GM12878 (cell line): ENCODE measurements around the gene LRRIQ4. TPM values are rescaled to one million over a fixed set of nuclear protein-coding genes. Genes with fewer than 3 reads are reported as not detected.

Experiments
- BACH1 ChIP-seq: fragments of 450-650 bp; IDR thresholded peaks from 2 replicates; pipeline ENCODE4 v1.6.1; 2017; ENCODE audit warnings: mild to moderate bottlenecking, borderline replicate concordance
- EGR1 ChIP-seq, 2 experiments: IDR thresholded peaks; 1 replicate in 1 of 2; 2 replicates in 1 of 2; pipeline ENCODE4 v1.6.1; 2011 to 2012; ENCODE audit warnings: low read depth in 2 of 2, low read length in 2 of 2, borderline replicate concordance in 1 of 2, mild to moderate bottlenecking in 1 of 2, moderate library complexity in 1 of 2
- ESRRA ChIP-seq: IDR thresholded peaks from 2 replicates; pipeline ENCODE4 v1.6.1; 2012; ENCODE audit warnings: mild to moderate bottlenecking, low read length, improper control_type of control experiment
- GABPA ChIP-seq: IDR thresholded peaks from 2 replicates; pipeline ENCODE4 v1.6.1; 2014; ENCODE audit warnings: antibody characterized with exemption, low read depth, mild to moderate bottlenecking, inconsistent platforms
- HDAC6 ChIP-seq: fragments of 200-600 bp; sonication (generic); IDR thresholded peaks from one replicate; pipeline ENCODE4 v1.8.0; 2017; ENCODE audit warnings: antibody characterized with exemption; ENCODE audit not compliant: unreplicated experiment
- IKZF1 ChIP-seq: fragments of 450-650 bp; conservative IDR thresholded peaks from 2 replicates; pipeline ENCODE4 v1.6.1; 2017; ENCODE audit warnings: antibody characterized with exemption, mild to moderate bottlenecking
- JUND ChIP-seq: IDR thresholded peaks from 2 replicates; pipeline ENCODE4 v1.6.1; 2012; ENCODE audit warnings: low read depth, mild to moderate bottlenecking, low read length, improper control_type of control experiment, moderate library complexity
- NFXL1 ChIP-seq: fragments of 450-650 bp; IDR thresholded peaks from 2 replicates; pipeline ENCODE4 v1.6.1; 2017; ENCODE audit warnings: antibody characterized with exemption, mild to moderate bottlenecking, borderline replicate concordance
- NKRF ChIP-seq: fragments of 450-650 bp; conservative IDR thresholded peaks from 2 replicates; pipeline ENCODE4 v1.6.1; 2017; ENCODE audit warnings: mild to moderate bottlenecking, moderate library complexity
- RBBP5 ChIP-seq: fragments of 200-600 bp; sonication (generic); conservative IDR thresholded peaks from 2 replicates; pipeline ENCODE4 v1.6.1; 2016
- SIX5 ChIP-seq: IDR thresholded peaks from 2 replicates; pipeline ENCODE4 v1.6.1; 2011; ENCODE audit warnings: mild to moderate bottlenecking, low read depth, low read length, moderate library complexity; ENCODE audit not compliant: severe bottlenecking
- SMAD5 ChIP-seq: IDR thresholded peaks from 2 replicates; pipeline ENCODE4 v1.6.1; 2016; ENCODE audit warnings: antibody characterized with exemption, low read depth
- SRF ChIP-seq, 2 experiments: IDR thresholded peaks; 2 replicates each; pipeline ENCODE4 v1.6.1; 2011; ENCODE audit warnings: low read depth in 2 of 2, low read length in 2 of 2, mild to moderate bottlenecking in 1 of 2, moderate library complexity in 1 of 2
- STAT3 ChIP-seq: IDR thresholded peaks from 2 replicates; pipeline ENCODE4 v1.6.1; 2011; ENCODE audit warnings: low read depth, low read length, improper control_type of control experiment
- SUZ12 ChIP-seq: fragments of 200-600 bp; sonication (generic); IDR thresholded peaks from one replicate; pipeline ENCODE4 v1.6.1; 2018; ENCODE audit warnings: antibody characterized with exemption, mild to moderate bottlenecking; ENCODE audit not compliant: unreplicated experiment
- polyA plus RNA-seq, 11 experiments: library from polyadenylated mRNA; depleted of rRNA in 4 of 11; unstranded in 6 of 11; stranded (reverse) in 5 of 11; fragments of >200 nt; fragmentation: Nextera tagmentation in 4 of 11; fragmentation: Illumina TruSeq in 1 of 11; extraction: Ambion mirVana in 4 of 11; extraction: Trizol in 1 of 11; gene quantifications; 1 replicate in 1 of 11; 2 replicates in 10 of 11; pipeline versions ENCODE4 v1.2.1 to v1.2.3, GENCODE V29; 2011 to 2016; ENCODE audit warnings: inconsistent platforms in 2 of 11, missing spikeins in 2 of 11, low read depth in 1 of 11
- total RNA-seq, 4 experiments: library from RNA; depleted of rRNA in 3 of 4; stranded (reverse); fragments of >200 nt in 3 of 4; fragmentation: Illumina TruSeq in 1 of 4; extraction: Trizol in 1 of 4; gene quantifications; 2 replicates each; pipeline versions ENCODE4 v1.2.1 to v1.2.3, GENCODE V29; 2013 to 2021
- TF ChIP-seq, protein P1 (sequence below): fragments of 150-350 bp; IDR thresholded peaks from 2 replicates; pipeline ENCODE4 v1.6.1; 2014; ENCODE audit warnings: mild to moderate bottlenecking, low read depth, low read length
- TF ChIP-seq, protein P2 (sequence below): fragments of 450-650 bp; IDR thresholded peaks from 2 replicates; pipeline ENCODE4 v1.6.1; 2017; ENCODE audit warnings: mild to moderate bottlenecking
- TF ChIP-seq, protein P3 (sequence below): fragments of 450-650 bp; IDR thresholded peaks from 2 replicates; pipeline ENCODE4 v1.6.1; 2017; ENCODE audit warnings: mild to moderate bottlenecking, moderate library complexity

LRRIQ4 gene
- total and polyA plus RNA-seq, 10 of the 15 experiments (the other 5 are each of a cell fraction or from before 2014, with no cell fraction given): 0.06 to 0.21 (median 0.14) TPM; not detected in 3

DNA sequence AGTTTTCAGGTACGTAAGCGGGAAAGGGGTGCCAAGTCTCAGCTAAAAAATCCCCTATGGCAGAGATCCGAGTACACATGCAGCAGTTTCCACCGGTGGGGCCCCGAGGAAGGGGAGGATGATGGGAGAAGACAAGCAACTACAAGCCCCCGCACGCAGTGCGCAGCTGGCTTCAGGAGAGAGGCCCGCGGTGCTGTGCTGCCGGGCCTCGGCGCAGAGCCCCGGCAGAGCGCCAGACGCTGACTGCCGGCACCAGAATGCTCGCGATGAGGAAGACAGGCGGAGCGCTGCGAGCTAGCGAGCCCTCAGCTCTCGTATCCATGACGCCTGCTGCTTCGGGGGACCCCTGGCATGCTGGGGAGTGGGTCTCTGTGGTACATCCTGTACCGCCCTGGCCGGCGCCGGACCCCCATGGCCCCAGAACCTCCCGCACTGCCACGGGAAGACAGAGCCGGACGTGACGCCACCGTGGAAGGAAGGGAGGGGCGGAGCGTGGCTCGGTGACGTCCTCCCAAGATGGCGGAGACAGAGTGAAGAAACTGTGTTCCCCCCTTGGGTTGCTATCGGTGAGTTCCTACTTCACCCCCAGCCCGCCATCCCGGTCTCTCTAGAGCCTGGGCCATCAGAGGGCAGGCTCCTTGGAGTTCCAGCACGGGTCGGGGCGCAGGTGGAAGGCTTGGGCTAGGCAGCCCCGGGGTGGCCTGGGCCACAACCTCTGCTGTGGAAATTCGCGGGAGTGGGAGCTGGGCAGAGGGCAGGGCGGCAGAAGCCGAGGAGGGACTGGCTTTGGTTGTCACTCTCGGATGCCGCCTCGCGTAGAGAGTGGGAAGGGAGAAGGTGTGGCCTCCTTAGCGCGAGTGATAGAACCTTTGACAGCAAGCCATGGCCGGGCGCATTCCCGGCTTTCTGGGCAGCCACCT lies 39.5 kb upstream of the LRRIQ4 start, which contains the start of gene MYNN (continued):
- TF ChIP-seq, protein P1, sequence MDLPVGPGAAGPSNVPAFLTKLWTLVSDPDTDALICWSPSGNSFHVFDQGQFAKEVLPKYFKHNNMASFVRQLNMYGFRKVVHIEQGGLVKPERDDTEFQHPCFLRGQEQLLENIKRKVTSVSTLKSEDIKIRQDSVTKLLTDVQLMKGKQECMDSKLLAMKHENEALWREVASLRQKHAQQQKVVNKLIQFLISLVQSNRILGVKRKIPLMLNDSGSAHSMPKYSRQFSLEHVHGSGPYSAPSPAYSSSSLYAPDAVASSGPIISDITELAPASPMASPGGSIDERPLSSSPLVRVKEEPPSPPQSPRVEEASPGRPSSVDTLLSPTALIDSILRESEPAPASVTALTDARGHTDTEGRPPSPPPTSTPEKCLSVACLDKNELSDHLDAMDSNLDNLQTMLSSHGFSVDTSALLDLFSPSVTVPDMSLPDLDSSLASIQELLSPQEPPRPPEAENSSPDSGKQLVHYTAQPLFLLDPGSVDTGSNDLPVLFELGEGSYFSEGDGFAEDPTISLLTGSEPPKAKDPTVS: no peak
- TF ChIP-seq SMAD5 (peak; percentile 88), SIX5 (no peak), RBBP5 (0 out of 2 replicates have a peak, but pooled peaks have one; percentile 31), NKRF (peak; percentile 47; the same call in 1 of the 2 replicates), SRF (IDR thresholded peaks at IDR 0.05; ENCODE audit: low read depth in 2 of 2, low read length in 2 of 2) (no peak), GABPA (peak; percentile 83), HDAC6 (no peak), BACH1 (peak; percentile 84), EGR1 (IDR thresholded peaks at IDR 0.05; ENCODE audit: borderline replicate concordance in 1 of 2, low read depth in 2 of 2, low read length in 2 of 2) (peak in 1 of 2 experiments; percentile 45; a peak in 1 of 3 replicates), JUND (0 out of 2 replicates have a peak, but pooled peaks have one; percentile 17), STAT3 (no peak), NFXL1 (no peak), IKZF1 (peak; percentile 69), ESRRA (0 out of 2 replicates have a peak, but pooled peaks have one; percentile 7), SUZ12 (no peak)
- TF ChIP-seq, protein P2, sequence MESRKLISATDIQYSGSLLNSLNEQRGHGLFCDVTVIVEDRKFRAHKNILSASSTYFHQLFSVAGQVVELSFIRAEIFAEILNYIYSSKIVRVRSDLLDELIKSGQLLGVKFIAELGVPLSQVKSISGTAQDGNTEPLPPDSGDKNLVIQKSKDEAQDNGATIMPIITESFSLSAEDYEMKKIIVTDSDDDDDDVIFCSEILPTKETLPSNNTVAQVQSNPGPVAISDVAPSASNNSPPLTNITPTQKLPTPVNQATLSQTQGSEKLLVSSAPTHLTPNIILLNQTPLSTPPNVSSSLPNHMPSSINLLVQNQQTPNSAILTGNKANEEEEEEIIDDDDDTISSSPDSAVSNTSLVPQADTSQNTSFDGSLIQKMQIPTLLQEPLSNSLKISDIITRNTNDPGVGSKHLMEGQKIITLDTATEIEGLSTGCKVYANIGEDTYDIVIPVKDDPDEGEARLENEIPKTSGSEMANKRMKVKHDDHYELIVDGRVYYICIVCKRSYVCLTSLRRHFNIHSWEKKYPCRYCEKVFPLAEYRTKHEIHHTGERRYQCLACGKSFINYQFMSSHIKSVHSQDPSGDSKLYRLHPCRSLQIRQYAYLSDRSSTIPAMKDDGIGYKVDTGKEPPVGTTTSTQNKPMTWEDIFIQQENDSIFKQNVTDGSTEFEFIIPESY: no peak
- TF ChIP-seq, protein P3, sequence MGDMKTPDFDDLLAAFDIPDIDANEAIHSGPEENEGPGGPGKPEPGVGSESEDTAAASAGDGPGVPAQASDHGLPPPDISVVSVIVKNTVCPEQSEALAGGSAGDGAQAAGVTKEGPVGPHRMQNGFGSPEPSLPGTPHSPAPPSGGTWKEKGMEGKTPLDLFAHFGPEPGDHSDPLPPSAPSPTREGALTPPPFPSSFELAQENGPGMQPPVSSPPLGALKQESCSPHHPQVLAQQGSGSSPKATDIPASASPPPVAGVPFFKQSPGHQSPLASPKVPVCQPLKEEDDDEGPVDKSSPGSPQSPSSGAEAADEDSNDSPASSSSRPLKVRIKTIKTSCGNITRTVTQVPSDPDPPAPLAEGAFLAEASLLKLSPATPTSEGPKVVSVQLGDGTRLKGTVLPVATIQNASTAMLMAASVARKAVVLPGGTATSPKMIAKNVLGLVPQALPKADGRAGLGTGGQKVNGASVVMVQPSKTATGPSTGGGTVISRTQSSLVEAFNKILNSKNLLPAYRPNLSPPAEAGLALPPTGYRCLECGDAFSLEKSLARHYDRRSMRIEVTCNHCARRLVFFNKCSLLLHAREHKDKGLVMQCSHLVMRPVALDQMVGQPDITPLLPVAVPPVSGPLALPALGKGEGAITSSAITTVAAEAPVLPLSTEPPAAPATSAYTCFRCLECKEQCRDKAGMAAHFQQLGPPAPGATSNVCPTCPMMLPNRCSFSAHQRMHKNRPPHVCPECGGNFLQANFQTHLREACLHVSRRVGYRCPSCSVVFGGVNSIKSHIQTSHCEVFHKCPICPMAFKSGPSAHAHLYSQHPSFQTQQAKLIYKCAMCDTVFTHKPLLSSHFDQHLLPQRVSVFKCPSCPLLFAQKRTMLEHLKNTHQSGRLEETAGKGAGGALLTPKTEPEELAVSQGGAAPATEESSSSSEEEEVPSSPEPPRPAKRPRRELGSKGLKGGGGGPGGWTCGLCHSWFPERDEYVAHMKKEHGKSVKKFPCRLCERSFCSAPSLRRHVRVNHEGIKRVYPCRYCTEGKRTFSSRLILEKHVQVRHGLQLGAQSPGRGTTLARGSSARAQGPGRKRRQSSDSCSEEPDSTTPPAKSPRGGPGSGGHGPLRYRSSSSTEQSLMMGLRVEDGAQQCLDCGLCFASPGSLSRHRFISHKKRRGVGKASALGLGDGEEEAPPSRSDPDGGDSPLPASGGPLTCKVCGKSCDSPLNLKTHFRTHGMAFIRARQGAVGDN: peak; percentile 31; the same call in 1 of the 2 replicates
